Measurements from ENCODE around the gene ENTHD1.
A peak's percentile ranks its signal among the peaks of the same experiment; 100 is the strongest.
"Not testable (repeated sequence)": the region's sequence is repeated elsewhere in the genome, so short reads cannot be mapped to it uniquely, and the experiment has no call there.

Gene ENTHD1

DNA sequence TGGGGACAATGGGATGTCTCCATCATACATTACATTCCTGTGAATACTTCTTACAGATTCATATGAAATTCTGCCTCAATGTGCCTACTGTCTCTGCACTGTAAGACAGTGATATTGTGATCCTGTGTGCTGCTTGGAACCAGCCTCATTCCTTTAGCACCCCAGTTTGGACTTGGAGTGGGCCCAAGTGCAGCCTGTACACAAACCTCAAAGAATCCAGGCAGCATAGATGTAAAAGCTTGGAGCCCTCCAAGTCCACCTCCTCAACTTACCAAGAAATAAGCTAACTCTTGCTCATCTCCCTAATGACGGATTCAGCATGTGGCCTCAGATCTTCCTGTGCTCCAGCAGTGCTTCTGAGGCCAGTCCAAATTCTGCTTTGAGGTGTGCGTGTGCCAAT is 31.7 kb upstream of the ENTHD1 start:
- no peak for DNase-seq (ENCODE audit: low read depth in 1 of 2, low spot score in 1 of 2)

DNA sequence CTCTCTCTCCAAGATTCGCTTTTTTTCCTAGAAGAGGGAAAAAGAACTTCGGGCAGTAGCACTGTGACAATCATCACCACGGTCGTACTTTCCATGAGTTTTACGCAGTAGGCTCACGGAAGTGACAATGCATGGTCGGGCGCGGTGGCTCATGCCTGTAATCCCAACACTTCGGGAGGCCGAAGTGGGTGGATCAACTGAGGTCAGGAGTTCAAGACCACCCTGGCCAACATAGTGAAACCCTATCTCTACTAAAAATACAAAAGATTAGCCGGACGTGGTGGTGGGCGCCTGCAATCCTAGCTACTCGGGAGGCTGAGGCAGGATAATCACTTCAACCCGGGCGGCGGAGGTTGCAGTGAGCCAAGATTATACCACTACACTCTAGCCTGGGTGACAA is 30.7 kb upstream of the ENTHD1 start:
- DNase-seq (ENCODE audit: low read depth in 1 of 2, low spot score in 1 of 2) = no peak

DNA sequence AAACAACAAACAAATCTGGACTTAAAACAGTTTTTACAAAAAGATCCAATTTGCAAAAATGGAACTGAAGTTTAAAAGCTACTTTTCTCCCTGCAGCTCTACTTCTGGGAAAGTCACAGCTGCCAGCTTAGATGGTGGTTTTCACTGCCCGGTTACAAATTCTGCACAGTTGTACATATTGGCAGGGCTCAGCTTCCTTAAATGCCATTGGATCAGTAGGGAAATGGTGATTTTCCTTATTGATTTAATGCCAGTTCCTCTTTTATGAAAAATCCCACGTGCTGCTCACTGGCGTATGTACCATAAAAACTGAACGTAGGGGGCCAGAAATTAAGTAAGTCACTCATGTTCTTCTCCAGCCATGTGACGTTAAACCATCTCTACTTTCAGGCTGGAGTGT is 30.1 kb upstream of the ENTHD1 start:
- no peak for DNase-seq (ENCODE audit: low read depth in 1 of 2, low spot score in 1 of 2)

DNA sequence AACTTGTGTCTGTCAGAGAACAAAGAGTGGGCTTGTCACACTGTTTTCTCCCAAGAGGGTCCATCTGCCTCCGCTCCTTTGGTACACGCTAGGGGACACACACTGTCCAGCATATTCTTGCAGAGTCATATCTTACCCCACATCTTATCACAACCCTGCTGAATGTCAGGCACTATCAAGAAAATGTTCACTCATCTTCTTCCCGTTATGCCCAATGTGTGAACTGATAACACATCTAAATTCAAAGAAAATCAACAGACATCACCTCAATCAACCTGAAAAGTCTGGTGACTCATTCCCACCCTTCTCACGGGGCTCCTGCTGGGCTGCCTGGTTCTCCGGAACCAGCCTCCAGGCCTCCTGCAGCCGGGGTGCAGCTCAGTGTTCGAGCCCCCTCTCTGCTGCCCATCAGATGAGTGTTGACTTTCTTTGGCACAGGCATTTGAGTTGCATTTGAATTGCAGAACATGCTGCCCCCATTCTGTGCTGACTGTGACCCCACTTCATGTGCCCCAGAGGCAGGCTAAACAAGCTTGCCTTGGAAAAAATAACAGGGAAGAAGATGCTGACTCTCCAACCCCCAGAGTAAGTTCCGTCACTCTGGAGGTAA is 26.7 kb upstream of the ENTHD1 start:
- peak in 1 of 2 donors; percentile 66 for DNase-seq (ENCODE audit: low read depth in 1 of 2, low spot score in 1 of 2)

DNA sequence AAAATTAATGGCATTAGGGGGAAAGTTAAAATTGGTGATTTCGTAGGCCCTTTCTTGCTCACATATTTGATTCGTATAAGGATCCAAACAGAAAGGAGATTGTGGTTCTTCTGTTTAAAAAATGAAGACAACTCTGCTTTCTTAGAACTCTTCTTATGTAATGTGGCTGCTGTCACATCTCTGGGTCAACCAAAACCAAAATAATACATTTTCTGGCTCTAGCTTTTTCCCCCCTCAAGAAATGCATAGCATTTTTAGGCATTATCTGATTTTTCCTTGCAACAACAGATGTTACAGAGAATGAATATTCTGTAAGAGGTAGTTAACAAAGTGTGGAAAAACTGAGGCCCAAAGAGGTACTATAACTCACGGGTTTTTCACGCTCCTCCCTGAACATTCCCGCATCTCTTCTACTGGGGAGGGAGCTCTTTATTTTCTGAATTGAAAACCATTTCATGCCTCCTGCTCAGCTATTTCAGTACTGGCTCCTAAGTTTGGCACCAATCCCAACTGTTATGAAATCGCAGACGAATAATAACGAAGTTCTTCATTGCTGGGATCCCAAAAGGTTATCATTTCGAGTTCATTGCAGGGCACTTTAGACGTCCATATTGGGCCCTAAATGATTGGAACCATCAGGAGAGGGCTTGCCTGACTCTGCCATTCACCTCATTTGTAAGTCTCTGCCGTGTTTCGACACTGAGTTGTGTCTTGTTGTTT is 24.4 kb upstream of the ENTHD1 start:
- no peak for DNase-seq (ENCODE audit: low read depth in 1 of 2, low spot score in 1 of 2)

DNA sequence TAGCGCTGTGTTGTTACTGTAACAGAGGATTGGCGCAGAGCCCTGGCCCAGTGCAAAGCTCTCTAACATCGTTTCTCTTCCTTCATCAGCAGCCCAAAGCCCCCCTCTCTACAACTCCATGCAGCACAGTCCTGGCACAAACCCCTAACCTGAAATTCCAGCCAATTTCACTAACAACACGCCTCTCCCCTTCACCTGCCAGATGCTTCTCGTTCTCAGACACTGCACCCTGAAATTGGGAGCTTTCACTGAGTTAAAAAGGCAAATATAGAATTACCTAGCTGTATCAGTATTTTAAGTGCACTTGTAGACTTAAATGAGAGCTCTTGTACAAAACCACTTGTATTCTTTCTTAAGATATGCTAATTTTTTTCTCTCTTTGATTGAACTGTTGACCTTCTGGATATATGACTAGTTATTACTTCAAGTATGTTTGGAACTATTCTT is 23.7 kb upstream of the ENTHD1 start:
- no peak for DNase-seq (ENCODE audit: low read depth in 1 of 2, low spot score in 1 of 2)

DNA sequence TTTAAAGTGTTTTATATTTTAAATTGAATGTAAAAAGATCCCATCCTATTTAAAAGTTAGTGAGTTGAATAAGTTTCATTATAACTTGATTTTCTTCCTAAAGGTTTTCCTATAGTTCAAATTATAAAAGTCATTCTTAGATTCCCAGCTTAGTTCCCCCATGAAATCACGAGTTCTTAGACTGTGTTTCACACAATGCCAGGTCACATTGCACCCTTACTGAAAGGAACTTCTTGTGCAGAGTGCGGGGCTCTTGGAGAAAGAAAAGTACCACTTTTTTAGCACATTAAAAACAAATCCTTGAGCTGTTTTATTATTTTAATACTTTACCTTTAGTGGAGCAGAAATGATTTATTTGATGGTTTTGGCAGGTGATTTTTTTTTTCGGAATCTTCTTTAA is 22.9 kb upstream of the ENTHD1 start:
- no peak for DNase-seq (ENCODE audit: low read depth in 1 of 2, low spot score in 1 of 2)

DNA sequence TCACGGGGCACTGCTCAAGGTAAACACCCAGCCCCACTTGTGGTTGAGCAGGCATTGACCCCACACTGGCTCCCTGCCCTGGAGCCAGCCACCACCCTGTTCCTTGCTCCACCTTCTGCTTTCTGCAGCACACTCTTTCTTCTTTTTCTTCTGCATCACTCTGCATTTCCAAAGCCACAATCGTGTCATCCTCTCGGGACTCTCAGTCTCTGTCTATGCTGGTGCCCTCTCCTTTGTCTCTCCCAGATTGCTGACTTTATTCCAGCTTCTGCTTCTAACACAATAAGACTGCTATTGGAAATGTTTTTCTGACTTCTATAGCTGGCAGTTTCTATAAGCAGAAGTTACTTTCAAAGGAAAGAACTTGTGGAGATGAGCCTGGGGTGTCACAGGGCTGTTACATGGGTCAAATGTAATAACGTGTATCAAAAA is 21.8 kb upstream of the ENTHD1 start:
- no peak for DNase-seq (ENCODE audit: low read depth in 1 of 2, low spot score in 1 of 2)

DNA sequence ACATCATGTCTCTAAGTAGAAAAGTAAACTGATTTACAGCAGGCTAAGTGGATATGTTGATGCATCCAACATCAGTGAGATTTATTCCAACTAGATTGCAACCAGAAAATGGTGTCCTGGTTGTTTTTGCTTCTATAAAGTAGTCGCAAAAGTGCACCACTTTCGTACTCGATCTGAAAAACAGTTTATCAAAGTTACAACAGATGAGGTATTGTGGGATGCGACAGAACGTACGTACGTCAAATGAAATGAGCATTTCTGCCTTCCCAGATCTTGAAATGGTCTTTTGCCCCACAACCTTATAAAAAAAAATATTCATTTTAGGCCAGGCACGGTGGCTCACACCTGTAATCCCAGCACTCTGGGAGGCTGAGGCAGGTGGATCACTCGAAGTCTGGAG is 21.0 kb upstream of the ENTHD1 start:
- DNase-seq (ENCODE audit: low read depth in 1 of 2, low spot score in 1 of 2) = no peak

DNA sequence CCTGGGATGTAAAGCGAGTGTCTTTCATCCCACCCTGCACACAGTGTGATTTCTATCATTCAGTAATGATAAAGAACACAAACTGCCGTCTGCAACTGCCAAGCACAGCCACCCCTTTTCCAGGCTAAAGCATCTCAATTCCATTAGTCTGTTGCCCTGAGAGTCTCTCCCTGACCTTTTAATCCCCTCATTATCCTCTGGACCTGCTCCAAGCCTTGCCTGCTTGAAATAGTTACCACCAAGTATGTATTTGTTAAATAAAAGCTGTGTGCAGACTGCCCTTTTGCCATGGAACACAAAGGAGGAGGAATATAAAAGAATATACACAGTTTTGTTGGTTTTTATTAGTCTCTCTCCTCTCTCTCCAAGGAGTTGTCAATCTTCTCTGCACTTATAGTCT is 20.3 kb upstream of the ENTHD1 start:
- DNase-seq (ENCODE audit: low read depth in 1 of 2, low spot score in 1 of 2) = no peak

DNA sequence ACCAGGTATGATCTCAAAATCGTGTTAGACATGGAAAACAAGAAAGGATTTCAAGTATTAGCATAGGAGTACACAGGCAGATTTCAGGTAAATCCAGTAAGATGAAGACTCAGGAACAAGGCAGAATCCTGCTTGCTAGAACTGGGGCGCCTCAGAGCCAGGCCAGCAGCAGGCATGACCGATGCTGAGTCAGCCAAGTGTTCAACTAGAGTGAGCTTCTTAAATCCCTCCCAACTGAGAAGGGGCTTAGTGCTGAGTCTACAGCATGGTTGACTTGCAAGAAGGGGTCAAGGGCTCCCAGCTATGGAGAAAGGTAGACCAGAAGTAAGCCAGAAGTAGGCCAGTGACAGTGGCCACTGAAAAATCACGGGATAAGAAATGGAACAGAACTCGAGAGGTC is 19.8 kb upstream of the ENTHD1 start:
- no peak for DNase-seq (ENCODE audit: low read depth in 1 of 2, low spot score in 1 of 2)

DNA sequence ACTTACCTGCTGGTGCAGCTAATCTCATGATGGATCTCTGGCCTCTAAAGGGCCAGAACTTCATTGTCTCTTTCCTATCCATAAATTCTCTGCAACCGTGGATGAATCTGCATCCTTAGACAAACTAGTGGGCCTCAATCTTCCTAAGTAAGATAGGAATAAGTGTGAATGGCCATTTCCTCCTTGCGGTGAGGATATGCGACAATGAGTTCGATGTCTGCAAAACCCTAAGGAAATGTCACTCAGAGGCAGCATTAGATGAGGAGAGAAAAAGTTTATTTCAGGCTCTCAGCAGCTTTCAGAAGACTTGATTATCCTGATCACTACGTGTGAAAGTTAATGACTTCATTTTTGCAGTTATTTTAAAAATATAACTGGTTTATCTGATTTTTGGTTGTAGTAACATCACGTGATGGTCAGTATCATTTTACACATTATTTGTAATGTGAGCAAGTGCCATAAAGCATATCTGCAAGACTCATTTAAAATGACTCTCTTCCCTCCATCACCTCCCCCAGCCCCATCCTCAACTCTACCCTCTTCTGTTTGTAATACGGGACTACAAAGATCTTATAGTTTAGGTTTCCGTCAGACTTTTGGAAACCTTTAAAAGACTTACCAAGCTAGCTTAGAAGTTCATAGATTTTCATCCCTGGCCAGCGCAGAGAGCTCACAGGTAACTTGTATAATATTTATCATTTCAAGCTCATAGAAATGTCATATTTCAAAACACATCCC is 17.5 kb upstream of the ENTHD1 start:
- DNase-seq (ENCODE audit: low read depth in 1 of 2, low spot score in 1 of 2) = no peak

DNA sequence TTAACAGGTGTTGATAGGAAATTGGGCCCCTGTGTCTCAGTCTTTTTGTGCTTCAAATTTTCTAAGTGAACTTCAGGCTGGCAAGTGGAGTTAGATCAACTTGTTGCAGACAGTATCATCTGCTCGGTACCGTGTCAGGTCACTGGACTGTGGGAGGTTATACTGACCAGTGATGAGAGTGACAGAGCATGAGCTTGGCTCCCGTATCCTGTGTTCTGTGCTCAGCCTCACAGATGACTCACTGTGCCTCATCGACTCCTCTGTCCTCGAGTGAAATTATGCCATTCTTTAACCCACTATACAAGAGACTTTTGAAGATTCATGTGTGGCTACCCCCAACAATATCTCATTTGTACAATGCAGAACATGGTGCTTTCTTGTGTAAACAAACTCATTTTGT is 15.2 kb upstream of the ENTHD1 start:
- no peak for DNase-seq (ENCODE audit: low read depth in 1 of 2, low spot score in 1 of 2)

DNA sequence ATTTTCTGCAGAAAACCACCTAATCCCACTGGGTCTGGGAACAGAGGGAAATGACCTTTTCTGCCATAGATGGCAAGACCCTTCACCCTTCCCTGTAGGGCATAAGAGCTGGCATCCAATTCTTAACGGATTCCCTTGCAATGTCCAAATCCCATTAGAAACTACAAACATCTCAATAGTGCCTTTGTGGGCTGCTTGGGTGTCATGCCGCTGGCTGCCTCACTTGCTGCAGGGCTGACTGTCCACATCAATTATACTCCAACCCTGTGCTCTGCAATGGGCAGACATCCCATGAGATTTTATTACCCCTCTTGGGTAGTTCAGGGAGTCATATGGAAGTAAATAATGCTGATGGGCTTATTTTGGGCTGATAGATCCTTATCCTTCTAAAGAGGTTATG is 14.6 kb upstream of the ENTHD1 start:
- no peak for DNase-seq (ENCODE audit: low read depth in 1 of 2, low spot score in 1 of 2)

DNA sequence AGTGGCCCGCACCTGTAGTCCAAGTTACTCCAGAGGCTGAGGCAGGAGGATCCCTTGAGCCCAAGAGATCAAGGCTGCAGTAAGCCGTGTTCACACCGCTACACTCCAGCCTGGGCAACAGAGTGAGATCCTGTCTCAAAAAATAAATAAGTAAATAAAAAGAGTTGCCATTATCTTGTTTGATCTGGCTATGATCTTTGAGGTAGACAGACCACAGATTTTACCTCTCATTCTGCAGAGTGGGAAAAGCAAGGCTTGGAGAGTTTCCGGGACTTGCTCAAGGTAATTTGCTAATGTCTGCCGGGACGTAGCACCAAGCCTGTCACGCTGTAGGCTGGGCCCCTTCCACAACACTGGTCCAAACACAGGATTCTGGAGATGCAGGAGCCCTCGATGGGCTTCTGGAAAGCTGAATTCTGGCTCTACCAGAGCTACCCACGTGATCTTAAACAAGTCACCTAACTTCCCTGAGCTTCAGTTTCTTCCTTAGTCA is 14.1 kb upstream of the ENTHD1 start:
- DNase-seq (ENCODE audit: low read depth in 1 of 2, low spot score in 1 of 2) = no peak

DNA sequence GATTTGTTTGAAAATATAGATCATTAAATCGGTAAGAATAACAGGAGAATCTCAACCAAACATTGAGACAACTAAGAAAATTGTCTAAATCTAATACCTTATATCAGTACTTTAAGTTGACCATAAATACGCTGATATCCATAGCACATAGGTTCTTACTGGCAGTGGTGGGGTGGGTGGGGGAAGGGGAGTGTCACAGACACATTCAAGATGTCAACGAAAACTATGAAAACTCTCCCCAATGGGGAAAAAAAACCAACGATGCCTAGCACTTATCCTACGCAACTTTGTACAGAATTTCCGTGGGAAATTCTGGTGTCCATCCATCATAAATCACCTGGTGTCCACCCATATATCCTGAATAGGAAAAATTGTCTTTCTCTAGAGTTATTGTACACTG is 13.5 kb upstream of the ENTHD1 start:
- DNase-seq (ENCODE audit: low read depth in 1 of 2, low spot score in 1 of 2) = no peak

DNA sequence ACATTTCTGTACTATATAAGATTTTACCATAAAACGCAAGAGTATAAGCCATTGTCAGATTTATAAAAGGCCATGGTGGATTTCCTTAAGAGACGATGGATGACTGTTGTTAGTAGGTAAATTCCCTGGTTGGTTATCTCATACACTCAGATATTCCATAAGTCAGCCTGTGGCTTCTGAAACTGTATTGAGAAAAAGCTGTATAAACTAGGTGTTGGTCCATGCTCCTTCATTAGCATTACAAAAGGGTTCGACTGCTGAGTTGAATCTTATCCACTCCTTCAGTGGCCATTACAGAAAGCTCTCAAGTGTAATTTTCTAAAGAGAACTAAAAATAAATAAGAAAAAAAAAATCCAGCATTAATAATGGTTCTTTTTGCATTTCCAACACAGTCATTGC is 12.6 kb upstream of the ENTHD1 start:
- no peak for DNase-seq (ENCODE audit: low read depth in 1 of 2, low spot score in 1 of 2)

DNA sequence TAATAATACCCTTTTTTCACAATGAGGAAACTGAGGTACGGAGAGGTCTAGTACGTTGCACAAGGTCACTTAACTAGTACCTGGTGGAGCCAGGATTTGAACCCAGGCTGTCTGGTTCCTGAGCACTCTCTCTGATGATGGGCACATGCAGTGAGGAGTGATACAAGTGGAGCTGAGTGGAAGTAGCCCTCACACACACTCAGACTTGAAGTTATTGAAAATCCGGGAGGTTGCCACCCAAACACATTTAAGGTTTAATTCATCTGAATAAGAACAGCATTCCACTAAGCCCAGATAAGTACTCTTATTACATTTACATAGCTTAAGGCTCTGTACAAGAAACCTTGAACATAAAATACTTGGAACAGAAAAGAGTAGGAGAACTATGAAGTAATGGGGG is 12.1 kb upstream of the ENTHD1 start:
- DNase-seq (ENCODE audit: low read depth in 1 of 2, low spot score in 1 of 2) = no peak

DNA sequence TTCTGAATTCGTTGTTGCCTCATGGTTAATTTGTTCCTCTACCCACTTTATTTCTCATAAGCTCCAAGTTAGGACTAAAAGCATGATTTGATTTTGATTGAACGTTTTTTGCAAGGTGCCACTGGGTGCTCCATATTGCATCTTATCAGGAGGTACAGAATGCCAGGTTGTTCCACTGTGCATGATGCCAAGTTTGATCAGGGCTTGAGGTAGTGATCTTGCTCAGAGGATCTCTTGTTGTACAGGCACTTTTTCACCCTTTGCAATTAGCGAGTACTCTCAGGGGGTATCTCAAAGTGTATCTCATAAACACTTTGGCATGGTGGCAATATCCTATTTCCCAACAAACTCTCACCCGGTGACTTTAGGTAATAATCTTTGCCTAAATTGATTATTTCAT is 11.3 kb upstream of the ENTHD1 start:
- DNase-seq (ENCODE audit: low read depth in 1 of 2, low spot score in 1 of 2) = no peak

DNA sequence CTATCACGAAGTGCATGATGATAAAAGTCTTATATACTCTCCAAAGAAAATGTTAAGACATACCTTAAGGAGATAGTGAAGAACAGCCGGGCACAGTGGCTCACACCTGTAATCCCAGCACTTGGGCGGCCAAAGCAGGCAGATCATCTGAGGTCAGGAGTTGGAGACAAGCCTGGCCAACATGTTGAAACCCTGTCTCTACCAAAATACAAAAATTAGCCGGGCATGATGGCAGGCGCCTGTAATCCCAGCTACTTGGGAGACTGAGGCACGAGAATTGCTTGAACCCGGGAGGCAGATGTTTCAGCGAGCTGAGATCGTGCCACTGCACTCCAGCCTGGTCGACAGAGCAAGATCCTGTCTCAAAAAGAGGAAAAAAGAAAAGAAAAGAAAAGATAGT is 10.5 kb upstream of the ENTHD1 start:
- DNase-seq (ENCODE audit: low read depth in 1 of 2, low spot score in 1 of 2) = not testable (repeated sequence)

DNA sequence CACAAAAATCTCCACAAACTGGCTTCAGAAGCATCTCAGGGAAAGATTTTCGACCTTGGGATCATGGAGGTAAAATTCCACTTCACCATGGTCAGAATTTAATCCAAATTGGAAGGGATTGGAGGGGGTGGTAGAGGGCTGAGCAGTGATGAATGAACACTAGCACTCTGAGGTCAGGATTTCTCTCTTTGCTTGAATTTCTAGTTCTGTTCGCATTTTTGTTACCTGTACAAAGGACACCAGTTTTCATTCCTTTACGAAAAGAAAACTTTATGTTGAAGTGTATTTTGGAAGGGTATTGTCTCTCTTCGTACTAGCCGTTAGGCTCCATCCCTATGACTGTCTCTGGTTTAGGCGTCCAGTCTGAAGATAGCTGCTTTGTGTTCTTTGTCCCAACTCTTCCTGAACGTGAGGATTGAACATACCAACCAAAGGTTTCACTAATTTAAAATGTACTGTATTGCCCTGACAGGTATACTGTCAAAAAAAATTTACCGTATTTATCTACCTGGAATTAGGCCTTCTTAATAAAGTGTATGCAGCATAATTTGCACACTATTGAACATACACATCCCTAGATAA is 8.1 kb upstream of the ENTHD1 start:
- no peak for DNase-seq (ENCODE audit: low read depth in 1 of 2, low spot score in 1 of 2)

Measured in activated CD4-positive, alpha-beta T cell treated with anti-CD3 and anti-CD28 coated beads, Interleukin-2, amount 50 U/mL, for 24 hours (primary cell).